Keratinocyte (primary cell): ENCODE data around the gene USP8. TPM values are rescaled to one million over a fixed set of nuclear protein-coding genes. Genes with fewer than 3 reads are reported as not detected.

Source experiments
- DNase-seq: peaks from one replicate; pipeline ENCODE4 v3.0.0-alpha.2; 2011; ENCODE audit warnings: low read depth, missing footprints, low spot score
- FAIRE-seq: peaks from 2 replicates; lab custom pipeline; 2011; peaks lifted over from hg19 to GRCh38; lab: Jason Lieb, UNC
- H2AFZ ChIP-seq: 2 replicates; pipeline ENCODE4 v1.6.0; 2012; ENCODE audit warnings: low read length, control low read depth, inconsistent platforms; ENCODE audit not compliant: control insufficient read depth
- H3K27ac ChIP-seq: 2 replicates; pipeline ENCODE4 v1.5.1; 2011; ENCODE audit warnings: low read length; ENCODE audit not compliant: control insufficient read depth, insufficient read depth
- H3K27me3 ChIP-seq: 3 replicates; pipeline ENCODE4 v1.6.0; 2011; ENCODE audit warnings: low read length; ENCODE audit not compliant: control insufficient read depth, insufficient read depth; ENCODE audit errors: extremely low read depth
- H3K36me3 ChIP-seq, 2 experiments: 2 replicates in 1 of 2; 3 replicates in 1 of 2; pipeline ENCODE4 v1.5.1; 2011; ENCODE audit warnings: low read length in 2 of 2, mild to moderate bottlenecking in 1 of 2; ENCODE audit not compliant: control insufficient read depth in 2 of 2, insufficient read depth in 2 of 2; ENCODE audit errors: extremely low read depth in 1 of 2
- H3K4me1 ChIP-seq: 3 replicates; pipeline ENCODE4 v1.5.1; 2011; ENCODE audit warnings: low read length; ENCODE audit not compliant: control insufficient read depth, insufficient read depth; ENCODE audit errors: extremely low read depth
- H3K4me2 ChIP-seq: 3 replicates; pipeline ENCODE4 v1.6.0; 2011; ENCODE audit warnings: low read depth, low read length; ENCODE audit not compliant: control insufficient read depth, insufficient read depth; ENCODE audit errors: extremely low read depth
- H3K4me3 ChIP-seq, 3 experiments: fragments of 200-600 bp in 1 of 3; sonication (generic) in 1 of 3; 2 replicates in 2 of 3; 3 replicates in 1 of 3; pipeline ENCODE4 v1.5.1; 2011 to 2016; ENCODE audit warnings: low read length in 3 of 3, mild to moderate bottlenecking in 3 of 3, control low read depth in 2 of 3, inconsistent platforms in 1 of 3, low read depth in 1 of 3, mixed read lengths in 1 of 3, mixed run types in 1 of 3, moderate library complexity in 1 of 3; ENCODE audit not compliant: control insufficient read depth in 2 of 3, insufficient read depth in 2 of 3; ENCODE audit errors: extremely low read depth in 1 of 3
- H3K79me2 ChIP-seq: 2 replicates; pipeline ENCODE4 v1.6.0; 2012; ENCODE audit warnings: low read length; ENCODE audit not compliant: control insufficient read depth, insufficient read depth
- H3K9ac ChIP-seq: 3 replicates; pipeline ENCODE4 v1.6.0; 2011; ENCODE audit warnings: low read length; ENCODE audit not compliant: control insufficient read depth, insufficient read depth; ENCODE audit errors: extremely low read depth
- H3K9me1 ChIP-seq: 3 replicates; pipeline ENCODE4 v1.6.0; 2011; ENCODE audit warnings: low read length; ENCODE audit not compliant: control insufficient read depth, insufficient read depth; ENCODE audit errors: extremely low read depth
- H3K9me3 ChIP-seq: 2 replicates; pipeline ENCODE4 v1.5.1; 2012; ENCODE audit warnings: low read depth, low read length; ENCODE audit not compliant: control insufficient read depth
- H4K20me1 ChIP-seq: 3 replicates; pipeline ENCODE4 v1.6.0; 2011; ENCODE audit warnings: low read length; ENCODE audit not compliant: control insufficient read depth, insufficient read depth; ENCODE audit errors: extremely low read depth
- CTCF ChIP-seq, 3 experiments: IDR thresholded peaks in 1 of 3; conservative IDR thresholded peaks in 1 of 3; optimal IDR thresholded peaks in 1 of 3; 2 replicates in 2 of 3; 3 replicates in 1 of 3; pipeline versions ENCODE3 to v1.5.1; 2011; ENCODE audit warnings: low read length in 3 of 3, mild to moderate bottlenecking in 3 of 3, moderate library complexity in 2 of 3, control low read depth in 1 of 3, inconsistent platforms in 1 of 3; ENCODE audit not compliant: insufficient read depth in 2 of 3; ENCODE audit errors: extremely low read depth in 1 of 3
- EZH2 ChIP-seq: IDR thresholded peaks from one replicate; pipeline ENCODE4 v1.6.1; 2012; ENCODE audit warnings: inconsistent platforms, mild to moderate bottlenecking, low read length, moderate library complexity
- dilution Hi-C: fragments of 300-500 bp; cut with MboI; formaldehyde crosslinking; loops from one replicate; pipeline ENCODE4 v1.7.0; 2020; ENCODE audit warnings: low sequenced_read_pairs; ENCODE audit not compliant: extremely low pct_ligation_motif_present
- polyA plus RNA-seq, 5 experiments: library from polyadenylated mRNA; depleted of rRNA in 3 of 5; stranded (reverse) in 3 of 5; stranded (forward) in 1 of 5; unstranded in 1 of 5; fragments of >200 nt; gene quantifications; 1 replicate in 1 of 5; 2 replicates in 3 of 5; 3 replicates in 1 of 5; pipeline versions ENCODE4 v1.2.1 to v1.2.3, GENCODE V29; 2011 to 2012; ENCODE audit warnings: missing spikeins in 2 of 5, low read depth in 1 of 5, low replicate concordance in 1 of 5

The USP8 gene
- polyA plus RNA-seq, 1 donor (not counting 4 experiments of a cell fraction or from before 2014, with no cell fraction given): 47.4 TPM

GRCh38 chr15:50435772-50436171 lies 11.6 kb downstream of the USP8 start:
- no peak for TF ChIP-seq CTCF (optimal IDR thresholded peaks at IDR 0.05 in 1 of 3, IDR thresholded peaks at IDR 0.05 in 1 of 3, conservative IDR thresholded peaks at IDR 0.05 in 1 of 3; ENCODE audit: extremely low read depth in 1 of 3, insufficient read depth in 2 of 3, low read length in 3 of 3)
- no peak for TF ChIP-seq EZH2
- no peak for FAIRE-seq

GRCh38 chr15:50438251-50438650 lies 14.0 kb downstream of the USP8 start:
- Histone ChIP-seq H3K4me1 (no peaks in the 10 kb centered on the region), H3K79me2 (peaks cover 49% of the 10 kb centered on the region), H3K27ac (no peak overlapping the region), H3K9me1 (no peaks in the 10 kb centered on the region), H3K4me2 (no peak overlapping the region), H3K4me3 (no peak overlapping the region), H3K9ac (no peak overlapping the region), H4K20me1 (no peaks in the 10 kb centered on the region), H3K27me3 (no peaks in the 10 kb centered on the region), H2AFZ (no peak overlapping the region), H3K9me3 (no peaks in the 10 kb centered on the region), H3K36me3 (peaks cover 2% of the 10 kb centered on the region in 2 experiments)
- dilution Hi-C loops: no loop called here
- FAIRE-seq (no peak), DNase-seq (no peak)
- TF ChIP-seq CTCF (optimal IDR thresholded peaks at IDR 0.05 in 1 of 3, IDR thresholded peaks at IDR 0.05 in 1 of 3, conservative IDR thresholded peaks at IDR 0.05 in 1 of 3; ENCODE audit: extremely low read depth in 1 of 3, insufficient read depth in 2 of 3, low read length in 3 of 3) (no peak), EZH2 (no peak)

More at GRCh38 chr15:50435772-50436171, 11.6 kb downstream of the USP8 start:
- Histone ChIP-seq H3K9me1 (no peaks in the 10 kb centered on the region), H3K4me3 (no peak overlapping the region), H3K9ac (no peak overlapping the region), H3K9me3 (no peaks in the 10 kb centered on the region), H3K4me1 (no peaks in the 10 kb centered on the region), H3K36me3 (peaks cover 0 to 5% of the 10 kb centered on the region in 2 experiments), H3K27me3 (no peaks in the 10 kb centered on the region), H4K20me1 (peaks cover 6% of the 10 kb centered on the region), H3K79me2 (peaks cover 71% of the 10 kb centered on the region), H2AFZ (no peak overlapping the region), H3K4me2 (no peak overlapping the region), H3K27ac (no peak overlapping the region)
- no peak for DNase-seq
- dilution Hi-C loops: no loop called here
